KMS-11 (cell line): Measurements from ENCODE around the gene GLCE.

Experiments
- H2AFZ ChIP-seq: fragments of 200-600 bp; sonication (generic); 2 replicates; pipeline ENCODE4 v1.6.1; 2016; ENCODE audit warnings: antibody characterized with exemption, mixed run types, low read depth
- H3K27ac ChIP-seq: fragments of 200-600 bp; sonication (generic); 2 replicates; pipeline ENCODE4 v1.6.1; 2016; ENCODE audit warnings: mild to moderate bottlenecking, mixed run types
- H3K27me3 ChIP-seq: fragments of 200-600 bp; sonication (generic); 2 replicates; pipeline ENCODE4 v1.6.1; 2017; ENCODE audit warnings: mild to moderate bottlenecking, low read depth, mixed run types, moderate library complexity; ENCODE audit not compliant: insufficient read depth
- H3K36me3 ChIP-seq: fragments of 200-600 bp; sonication (generic); 2 replicates; pipeline ENCODE4 v1.6.1; 2017; ENCODE audit warnings: mild to moderate bottlenecking, mixed run types; ENCODE audit not compliant: insufficient read depth
- H3K4me1 ChIP-seq: fragments of 200-600 bp; sonication (generic); 2 replicates; pipeline ENCODE4 v1.6.1; 2016; ENCODE audit warnings: mild to moderate bottlenecking, low read depth, mixed run types; ENCODE audit not compliant: poor library complexity, severe bottlenecking
- H3K4me2 ChIP-seq: fragments of 200-600 bp; sonication (generic); 2 replicates; pipeline ENCODE4 v1.7.0; 2016; ENCODE audit warnings: mild to moderate bottlenecking, mixed run types
- H3K4me3 ChIP-seq: fragments of 200-600 bp; sonication (generic); IDR thresholded peaks from 2 replicates; pipeline ENCODE4 v1.6.1; 2017; ENCODE audit warnings: low read depth, low read length, mixed read lengths; ENCODE audit not compliant: insufficient read depth
- H3K79me2 ChIP-seq: fragments of 200-600 bp; sonication (generic); 2 replicates; pipeline ENCODE4 v1.6.1; 2016; ENCODE audit warnings: low read depth, mixed run types; ENCODE audit not compliant: insufficient read depth
- H3K9ac ChIP-seq: fragments of 200-600 bp; sonication (generic); 2 replicates; pipeline ENCODE4 v1.6.1; 2016; ENCODE audit warnings: mild to moderate bottlenecking, mixed run types
- H4K20me1 ChIP-seq: fragments of 200-600 bp; sonication (generic); 2 replicates; pipeline ENCODE4 v1.6.1; 2016; ENCODE audit warnings: mild to moderate bottlenecking, mixed run types; ENCODE audit not compliant: insufficient read depth
- TF ChIP-seq, protein P1 (sequence below): fragments of 200-600 bp; sonication (generic); conservative IDR thresholded peaks from 2 replicates; pipeline ENCODE4 v1.6.1; 2017; ENCODE audit warnings: low read depth, mild to moderate bottlenecking, antibody characterized with exemption, low read length, moderate library complexity, mixed read lengths

GLCE gene

DNA sequence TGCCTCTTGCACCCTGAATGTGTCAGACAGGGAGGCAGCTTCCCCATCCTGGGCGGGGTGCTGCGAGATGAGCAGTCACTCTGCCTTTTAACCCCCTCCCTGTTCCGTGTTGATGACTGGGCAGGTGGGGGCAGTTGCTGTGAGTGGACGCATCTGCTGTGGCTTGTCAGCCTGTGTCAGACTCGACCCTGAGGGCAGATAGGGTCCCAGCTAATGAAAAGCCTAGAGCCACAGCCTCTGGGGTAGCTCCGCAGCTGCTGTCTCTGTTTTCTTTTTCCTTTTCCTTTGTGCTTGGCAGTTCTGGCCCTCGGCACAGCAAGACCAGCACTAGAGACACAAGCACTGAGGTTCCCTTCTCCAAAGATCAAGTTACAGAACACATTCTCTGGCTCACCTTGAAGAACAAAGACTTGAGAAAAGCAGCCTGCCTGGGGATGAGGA, 43.0 kb upstream of the GLCE start:
- Histone ChIP-seq H3K4me2 (no peak overlapping the region), H2AFZ (no peak overlapping the region), H3K4me3 (no peak overlapping the region), H3K27ac (no peak overlapping the region), H3K9ac (no peak overlapping the region), H4K20me1 (no peaks in the 10 kb centered on the region), H3K4me1 (no peaks in the 10 kb centered on the region), H3K36me3 (no peaks in the 10 kb centered on the region), H3K27me3 (no peaks in the 10 kb centered on the region), H3K79me2 (no peaks in the 10 kb centered on the region)
- TF ChIP-seq, protein P1, sequence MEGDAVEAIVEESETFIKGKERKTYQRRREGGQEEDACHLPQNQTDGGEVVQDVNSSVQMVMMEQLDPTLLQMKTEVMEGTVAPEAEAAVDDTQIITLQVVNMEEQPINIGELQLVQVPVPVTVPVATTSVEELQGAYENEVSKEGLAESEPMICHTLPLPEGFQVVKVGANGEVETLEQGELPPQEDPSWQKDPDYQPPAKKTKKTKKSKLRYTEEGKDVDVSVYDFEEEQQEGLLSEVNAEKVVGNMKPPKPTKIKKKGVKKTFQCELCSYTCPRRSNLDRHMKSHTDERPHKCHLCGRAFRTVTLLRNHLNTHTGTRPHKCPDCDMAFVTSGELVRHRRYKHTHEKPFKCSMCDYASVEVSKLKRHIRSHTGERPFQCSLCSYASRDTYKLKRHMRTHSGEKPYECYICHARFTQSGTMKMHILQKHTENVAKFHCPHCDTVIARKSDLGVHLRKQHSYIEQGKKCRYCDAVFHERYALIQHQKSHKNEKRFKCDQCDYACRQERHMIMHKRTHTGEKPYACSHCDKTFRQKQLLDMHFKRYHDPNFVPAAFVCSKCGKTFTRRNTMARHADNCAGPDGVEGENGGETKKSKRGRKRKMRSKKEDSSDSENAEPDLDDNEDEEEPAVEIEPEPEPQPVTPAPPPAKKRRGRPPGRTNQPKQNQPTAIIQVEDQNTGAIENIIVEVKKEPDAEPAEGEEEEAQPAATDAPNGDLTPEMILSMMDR: no peak

DNA sequence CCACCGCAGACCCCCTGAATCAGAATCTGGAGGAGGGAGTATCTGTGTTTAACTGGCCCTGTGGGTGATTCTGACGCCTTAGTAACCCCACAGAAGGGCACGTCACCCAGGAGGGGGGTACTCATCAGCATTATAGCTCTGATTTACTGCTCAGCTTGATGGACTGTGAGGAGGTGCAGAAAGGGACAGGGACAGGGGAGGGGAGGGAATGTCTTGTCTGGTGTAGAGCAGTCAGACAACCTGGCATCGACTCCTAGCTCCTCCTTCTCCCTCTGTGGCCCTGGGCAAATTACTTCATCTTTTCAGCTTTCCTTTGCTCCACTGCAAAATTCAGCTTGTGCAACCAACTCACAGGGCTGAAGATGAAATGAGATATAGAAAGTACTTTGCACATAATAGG, 42.3 kb upstream of the GLCE start:
- TF ChIP-seq, protein P1: no peak
- H3K4me2 ChIP-seq: no peak overlapping the region
- no peaks in the 10 kb centered on the region for H3K36me3 ChIP-seq
- H3K4me1 ChIP-seq: no peaks in the 10 kb centered on the region
- no peak overlapping the region for H3K4me3 ChIP-seq
- H2AFZ ChIP-seq: no peak overlapping the region
- H3K79me2 ChIP-seq: no peaks in the 10 kb centered on the region
- no peak overlapping the region for H3K9ac ChIP-seq
- no peaks in the 10 kb centered on the region for H4K20me1 ChIP-seq
- no peak overlapping the region for H3K27ac ChIP-seq
- no peaks in the 10 kb centered on the region for H3K27me3 ChIP-seq

DNA sequence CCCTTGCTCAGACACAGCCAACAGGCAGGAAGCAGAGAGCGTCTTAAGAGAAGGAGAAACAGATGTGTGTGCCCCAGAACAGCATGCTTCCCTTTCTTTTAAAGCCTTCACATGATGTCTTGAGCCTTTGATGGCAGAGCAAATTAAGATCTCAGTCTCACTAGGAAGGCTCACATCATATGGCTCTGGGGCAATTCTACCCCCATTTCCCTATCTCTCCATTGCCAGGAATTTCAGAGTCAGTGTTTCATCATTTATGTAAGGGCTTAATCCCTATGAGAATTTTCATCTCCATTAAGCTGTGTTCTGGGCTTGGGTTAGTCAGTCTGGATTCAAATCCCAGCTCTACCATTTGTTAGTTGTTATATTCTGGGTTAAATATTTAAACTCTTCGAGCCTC, 41.4 kb upstream of the GLCE start:
- H3K9ac ChIP-seq: no peak overlapping the region
- no peak overlapping the region for H3K27ac ChIP-seq
- H2AFZ ChIP-seq: no peak overlapping the region
- no peak overlapping the region for H3K4me2 ChIP-seq
- no peaks in the 10 kb centered on the region for H3K79me2 ChIP-seq
- no peaks in the 10 kb centered on the region for H4K20me1 ChIP-seq
- TF ChIP-seq, protein P1: no peak
- H3K27me3 ChIP-seq: no peaks in the 10 kb centered on the region
- no peaks in the 10 kb centered on the region for H3K4me1 ChIP-seq
- H3K4me3 ChIP-seq: no peak overlapping the region
- no peaks in the 10 kb centered on the region for H3K36me3 ChIP-seq

DNA sequence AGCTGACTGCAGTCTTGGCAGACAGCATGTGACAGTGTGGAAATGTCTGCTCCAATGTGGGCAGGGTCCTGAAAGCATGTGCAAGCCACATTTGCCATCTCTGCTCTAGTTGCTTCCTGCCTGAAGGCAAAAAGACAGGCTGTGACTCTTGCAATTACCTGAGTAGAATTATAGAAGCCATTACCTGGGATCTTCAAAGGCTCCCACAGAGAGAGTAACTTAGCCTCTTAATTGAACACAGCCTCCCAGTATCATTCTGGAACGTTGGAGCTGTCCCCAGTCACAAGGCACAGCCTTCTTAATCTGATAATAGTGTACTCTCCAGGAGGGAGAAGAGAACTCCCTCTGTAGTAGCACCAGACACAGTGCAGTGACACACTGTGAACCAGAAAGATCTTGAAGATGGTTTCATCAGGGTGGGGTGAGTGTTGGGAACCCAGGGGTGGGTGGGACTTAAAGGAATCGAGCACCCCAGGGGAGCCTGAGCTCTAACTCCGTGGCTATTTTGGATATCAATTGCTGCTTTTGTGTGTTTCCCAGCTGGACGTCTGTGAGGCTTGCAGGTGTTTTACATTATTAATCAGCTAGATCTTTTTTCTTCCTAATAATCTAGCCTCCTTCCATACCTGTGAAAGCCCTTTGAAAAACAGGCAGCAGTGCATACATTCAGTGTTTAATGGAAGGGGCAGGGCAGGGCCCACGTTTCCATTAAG, 40.6 kb upstream of the GLCE start:
- Histone ChIP-seq H3K27me3 (no peaks in the 10 kb centered on the region), H3K36me3 (no peaks in the 10 kb centered on the region), H4K20me1 (no peaks in the 10 kb centered on the region), H2AFZ (no peak overlapping the region), H3K27ac (no peak overlapping the region), H3K4me1 (no peaks in the 10 kb centered on the region), H3K4me3 (no peak overlapping the region), H3K79me2 (no peaks in the 10 kb centered on the region), H3K4me2 (no peak overlapping the region), H3K9ac (no peak overlapping the region)
- TF ChIP-seq, protein P1: no peak
